NCI-H2081 (cell line): ENCODE results near the gene DLX5.

Source experiments
- DNase-seq, 2 experiments: peaks; one replicate each; lab custom pipeline; 2025; lab: John Stamatoyannopoulos, UW

The DLX5 gene

GRCh38 chr7:97005183-97006054 lies 19.2 kb downstream of the DLX5 start, which contains the start of gene DLX6:
Gene DLX6, plus strand, starts transcription at chr7:97005553. Its CDS starts 425 bp downstream, at chr7:97005978.
- DNase-seq = peak; percentile 98 to 100

- DNase-seq = peak in 1 of 2 experiments; percentile 97
Observed at GRCh38 chr7:97004247-97005182, 20.1 kb downstream of the DLX5 start.

GRCh38 chr7:97003262-97004246 lies 21.1 kb downstream of the DLX5 start:
- no peak for DNase-seq

GRCh38 chr7:97002555-97003261 lies 21.9 kb downstream of the DLX5 start:
- DNase-seq = no peak

- DNase-seq = no peak
Observed at GRCh38 chr7:97001656-97002554, 22.7 kb downstream of the DLX5 start.

- DNase-seq = no peak
Observed at GRCh38 chr7:97001221-97001620, 23.4 kb downstream of the DLX5 start.

- DNase-seq = no peak
Observed at GRCh38 chr7:96998744-96999143, 25.9 kb downstream of the DLX5 start.

- no peak for DNase-seq
Observed at GRCh38 chr7:96998333-96998732, 26.3 kb downstream of the DLX5 start.

- no peak for DNase-seq
Observed at GRCh38 chr7:96997512-96998032, 27.1 kb downstream of the DLX5 start.

GRCh38 chr7:96996958-96997511 lies 27.6 kb downstream of the DLX5 start:
- no peak for DNase-seq

- no peak for DNase-seq
Observed at GRCh38 chr7:96996111-96996957, 28.3 kb downstream of the DLX5 start.

GRCh38 chr7:96995406-96996110 lies 29.1 kb downstream of the DLX5 start:
- DNase-seq = no peak

GRCh38 chr7:96993980-96994379 lies 30.7 kb downstream of the DLX5 start:
- no peak for DNase-seq

GRCh38 chr7:96993094-96993865 lies 31.4 kb downstream of the DLX5 start:
- DNase-seq = no peak

- no peak for DNase-seq
Observed at GRCh38 chr7:96992192-96993005, 32.2 kb downstream of the DLX5 start.
